Urinary bladder (tissue), 4 donors: Measurements from ENCODE around the gene DAZAP1. TPM values are rescaled to one million over a fixed set of nuclear protein-coding genes. Genes with fewer than 3 reads are reported as not detected.
A peak's percentile ranks its signal among the peaks of the same experiment; 100 is the strongest.

Experiments
- DNase-seq: peaks from one replicate; pipeline ENCODE4 v3.0.0-alpha.2; 2015; ENCODE audit errors: extremely low spot score
- H3K27ac ChIP-seq: one replicate; pipeline ENCODE4 v1.5.1; 2013; ENCODE audit warnings: low read depth, mild to moderate bottlenecking, moderate library complexity
- H3K36me3 ChIP-seq: one replicate; pipeline ENCODE4 v1.6.1; 2013; ENCODE audit warnings: mild to moderate bottlenecking, moderate library complexity; ENCODE audit not compliant: insufficient read depth
- H3K4me1 ChIP-seq: one replicate; pipeline ENCODE4 v1.6.1; 2013; ENCODE audit warnings: mild to moderate bottlenecking, moderate library complexity; ENCODE audit not compliant: insufficient read depth
- H3K4me3 ChIP-seq: one replicate; pipeline ENCODE4 v1.5.1; 2013; ENCODE audit warnings: low read depth, low read length
- WGBS: extraction: QIAGEN DNeasy Blood & Tissue Kit; methylation state at CpG from one replicate; pipeline ENCODE4 v1.1.7; 2013; 5-methylcytosine and 5-hydroxymethylcytosine counted together
- polyA plus RNA-seq: library from polyadenylated mRNA; stranded (reverse); fragments of 200-250 nt; gene quantifications from one replicate; pipeline ENCODE4 v1.2.3, GENCODE V29; 2013
- total RNA-seq: library from RNA; depleted of rRNA; stranded (reverse); fragments of >200 nt; gene quantifications from one replicate; pipeline ENCODE4 v1.2.3, GENCODE V29; 2014
- donor health status: healthy with polysubstance abuse.
- donor health status: healthy.

Gene DAZAP1
- total and polyA plus RNA-seq, 2 donors = 37.0 to 71.5 TPM

GRCh38 chr19:1369214-1369805, 38.1 kb upstream of the DAZAP1 start:
- Histone ChIP-seq H3K27ac (no peak overlapping the region), H3K36me3 (peaks cover 3% of the 10 kb centered on the region)
- no peak for DNase-seq

GRCh38 chr19:1370579-1371361, 36.6 kb upstream of the DAZAP1 start:
- WGBS = 93% methylated on average over 52 of the region's 52 CpGs
- Histone ChIP-seq H3K4me1 (no peaks in the 10 kb centered on the region), H3K4me3 (no peak overlapping the region), H3K27ac (no peak overlapping the region), H3K36me3 (peaks cover 3% of the 10 kb centered on the region)
- DNase-seq = no peak

More at GRCh38 chr19:1369214-1369805, 38.1 kb upstream of the DAZAP1 start:
- H3K4me1 ChIP-seq = no peaks in the 10 kb centered on the region
- H3K4me3 ChIP-seq = no peak overlapping the region
- WGBS = 95% methylated on average over 18 of the region's 18 CpGs

GRCh38 chr19:1373042-1373533, 34.3 kb upstream of the DAZAP1 start:
- Histone ChIP-seq H3K36me3 (peaks cover 3% of the 10 kb centered on the region), H3K4me1 (no peaks in the 10 kb centered on the region), H3K27ac (peak overlapping the region; percentile 40), H3K4me3 (no peak overlapping the region)
- no peak for DNase-seq
- WGBS = 57% methylated on average over 20 of the region's 20 CpGs

GRCh38 chr19:1373534-1374249, 33.7 kb upstream of the DAZAP1 start:
- no peaks in the 10 kb centered on the region for H3K4me1 ChIP-seq
- DNase-seq = no peak
- H3K4me3 ChIP-seq = no peak overlapping the region
- H3K27ac ChIP-seq = peak overlapping the region; percentile 63
- peaks cover 3% of the 10 kb centered on the region for H3K36me3 ChIP-seq
- 47% methylated on average over 22 of the region's 22 CpGs for WGBS

GRCh38 chr19:1374250-1374577, 33.2 kb upstream of the DAZAP1 start:
- Histone ChIP-seq H3K27ac (peak overlapping the region; percentile 26), H3K36me3 (peaks cover 3% of the 10 kb centered on the region), H3K4me3 (no peak overlapping the region), H3K4me1 (no peaks in the 10 kb centered on the region)
- 75% methylated on average over 12 of the region's 12 CpGs for whole genome bisulfite sequencing
- no peak for DNase-seq

- 95% methylated on average over 17 of the region's 17 CpGs for whole genome bisulfite sequencing
- peaks cover 3% of the 10 kb centered on the region for H3K36me3 ChIP-seq
- DNase-seq = no peak
- no peak overlapping the region for H3K27ac ChIP-seq
- no peak overlapping the region for H3K4me3 ChIP-seq
- no peaks in the 10 kb centered on the region for H3K4me1 ChIP-seq
Observed at GRCh38 chr19:1376415-1376805, 31.0 kb upstream of the DAZAP1 start.

- 96% methylated on average over 43 of the region's 43 CpGs for WGBS
- DNase-seq = no peak
- H3K4me1 ChIP-seq = no peaks in the 10 kb centered on the region
- peaks cover 3% of the 10 kb centered on the region for H3K36me3 ChIP-seq
- H3K4me3 ChIP-seq = no peak overlapping the region
- no peak overlapping the region for H3K27ac ChIP-seq
Observed at GRCh38 chr19:1377176-1377964, 30.0 kb upstream of the DAZAP1 start.

GRCh38 chr19:1377965-1378785, 29.2 kb upstream of the DAZAP1 start:
- Histone ChIP-seq H3K4me1 (no peaks in the 10 kb centered on the region), H3K27ac (no peak overlapping the region), H3K36me3 (no peaks in the 10 kb centered on the region), H3K4me3 (no peak overlapping the region)
- DNase-seq = no peak
- WGBS = 86% methylated on average over 33 of the region's 33 CpGs

- Histone ChIP-seq H3K4me1 (no peaks in the 10 kb centered on the region), H3K36me3 (no peaks in the 10 kb centered on the region), H3K4me3 (no peak overlapping the region), H3K27ac (no peak overlapping the region)
- DNase-seq = no peak
- 80% methylated on average over 27 of the region's 27 CpGs for WGBS
Observed at GRCh38 chr19:1379126-1379905, 28.1 kb upstream of the DAZAP1 start.

- no peak overlapping the region for H3K4me3 ChIP-seq
- no peaks in the 10 kb centered on the region for H3K36me3 ChIP-seq
- H3K4me1 ChIP-seq = no peaks in the 10 kb centered on the region
- no peak for DNase-seq
- WGBS = 78% methylated on average over 12 of the region's 12 CpGs
- no peak overlapping the region for H3K27ac ChIP-seq
Observed at GRCh38 chr19:1379961-1380489, 27.4 kb upstream of the DAZAP1 start.

- WGBS = 82% methylated on average over 3 of the region's 3 CpGs
- H3K4me1 ChIP-seq = no peaks in the 10 kb centered on the region
- no peaks in the 10 kb centered on the region for H3K36me3 ChIP-seq
- no peak for DNase-seq
- no peak overlapping the region for H3K4me3 ChIP-seq
- H3K27ac ChIP-seq = no peak overlapping the region
Observed at GRCh38 chr19:1382250-1382649, 25.1 kb upstream of the DAZAP1 start.

GRCh38 chr19:1383017-1383311, 24.4 kb upstream of the DAZAP1 start:
- WGBS = 18% methylated on average over 9 of the region's 9 CpGs
- Histone ChIP-seq H3K4me1 (no peaks in the 10 kb centered on the region), H3K4me3 (no peak overlapping the region), H3K27ac (no peak overlapping the region), H3K36me3 (no peaks in the 10 kb centered on the region)
- no peak for DNase-seq
